Ramos (cell line): ENCODE measurements around the gene ZNF831.

ENCODE experiments used
- in situ Hi-C: fragments of 300-500 bp; cut with MboI; formaldehyde crosslinking; loops from one replicate; pipeline ENCODE4 v1.14.3; 2022; ENCODE audit warnings: low sequenced_read_pairs; ENCODE audit not compliant: unreplicated experiment

The ZNF831 gene

DNA sequence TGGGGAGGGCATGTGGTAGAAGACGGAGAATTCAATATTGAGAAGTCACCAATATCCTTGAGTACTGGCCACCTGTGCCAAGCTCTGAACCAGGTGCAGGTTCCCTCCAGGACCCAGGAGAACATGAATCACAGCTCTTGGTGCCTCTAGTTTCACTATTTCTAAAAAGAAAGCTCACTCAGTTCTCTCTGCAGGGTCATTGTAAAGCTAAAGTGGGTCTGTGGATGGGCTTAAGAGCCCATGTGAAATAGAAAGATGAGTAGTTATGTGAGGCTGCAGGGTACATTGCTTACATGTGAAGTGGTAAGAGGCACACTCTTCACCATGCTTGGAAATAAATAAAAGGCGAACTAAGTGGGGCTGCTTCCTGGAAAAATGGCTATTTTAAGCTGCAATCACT, 43.6 kb downstream of the ZNF831 start:
- in situ Hi-C loops: loop anchor here (5.0 kb wide), 2 partner anchors 120 to 340 kb away; no protein-coding TSS in a partner anchor

DNA sequence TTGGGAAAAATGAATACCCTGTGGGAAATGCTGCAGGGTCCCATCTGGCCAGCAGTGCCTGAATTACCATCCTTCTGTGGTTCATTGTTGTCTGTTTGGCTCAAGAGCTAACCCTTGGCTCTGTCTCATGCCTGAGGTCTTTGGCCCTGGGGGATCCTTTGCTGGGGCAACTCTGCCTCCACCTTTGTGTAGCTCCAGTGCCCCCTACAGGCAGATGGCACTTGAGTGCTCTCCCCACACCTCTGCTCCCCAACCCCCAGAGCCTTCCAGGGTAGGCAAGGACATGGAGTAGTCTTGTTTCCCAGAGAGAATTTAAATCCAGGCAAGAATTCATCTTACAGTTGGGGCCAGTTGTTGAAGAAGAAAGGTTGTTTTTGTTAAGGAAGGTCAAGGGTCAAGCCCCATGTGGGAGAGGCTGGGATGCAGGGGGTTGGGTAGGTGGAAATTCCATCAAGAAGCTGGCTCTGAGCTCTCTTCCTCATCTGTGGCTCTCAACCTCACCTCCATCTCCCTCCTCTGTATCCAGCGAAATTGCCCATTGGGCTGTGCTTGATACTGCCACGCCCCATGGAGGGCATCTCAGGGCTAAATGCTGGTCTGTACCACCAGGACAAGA, 44.2 kb downstream of the ZNF831 start:
- in situ Hi-C loops: loop anchor here (5.0 kb wide), 2 partner anchors 121 to 341 kb away; no protein-coding TSS in a partner anchor

DNA sequence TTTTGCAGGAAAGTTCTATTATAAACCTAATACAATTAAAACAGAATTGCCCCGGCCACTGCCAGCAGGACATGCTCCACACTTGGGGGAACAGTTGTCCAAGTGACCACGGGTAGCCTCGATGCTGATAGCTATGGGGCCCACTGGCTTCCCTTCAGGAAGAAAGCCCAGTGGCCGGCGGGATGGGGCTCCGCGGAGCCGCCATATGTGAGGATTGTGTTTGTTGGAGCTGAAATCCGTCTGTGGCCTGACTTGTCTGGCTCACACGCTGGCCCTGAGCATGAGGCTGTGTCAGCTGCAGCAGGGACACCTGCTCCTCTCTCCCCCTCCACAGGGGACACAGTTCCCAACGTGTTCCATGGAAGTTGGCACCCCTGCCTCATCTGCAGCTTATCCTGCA, 46.6 kb downstream of the ZNF831 start:
- in situ Hi-C loops: no loop called here

DNA sequence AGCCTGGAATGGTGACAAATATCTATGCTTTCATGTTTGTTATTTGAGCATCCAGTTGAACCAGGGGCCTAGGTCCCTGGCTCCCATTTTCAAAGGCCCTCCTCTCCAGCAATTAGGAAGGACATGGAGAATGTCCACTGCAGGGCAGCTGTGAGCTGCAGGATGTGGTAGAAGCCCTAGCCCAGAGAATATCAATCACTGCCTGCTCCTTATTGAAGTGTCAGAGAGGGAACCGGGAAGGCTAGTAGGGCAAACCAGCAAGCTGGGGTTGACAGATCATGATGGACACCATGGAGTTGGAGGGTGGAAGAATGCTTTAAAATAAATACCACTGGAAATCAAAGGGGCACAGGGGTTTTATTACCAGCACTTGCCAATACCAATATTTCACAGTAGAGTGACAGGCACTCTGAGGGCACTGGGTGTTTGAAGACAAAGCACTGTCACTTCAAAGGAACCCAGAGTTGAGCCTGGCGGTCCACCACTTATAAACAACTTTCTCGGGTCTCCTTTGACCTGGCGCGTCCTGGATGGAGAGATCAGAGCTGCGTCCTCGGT, 47.7 kb downstream of the ZNF831 start:
- in situ Hi-C loops: no loop called here

DNA sequence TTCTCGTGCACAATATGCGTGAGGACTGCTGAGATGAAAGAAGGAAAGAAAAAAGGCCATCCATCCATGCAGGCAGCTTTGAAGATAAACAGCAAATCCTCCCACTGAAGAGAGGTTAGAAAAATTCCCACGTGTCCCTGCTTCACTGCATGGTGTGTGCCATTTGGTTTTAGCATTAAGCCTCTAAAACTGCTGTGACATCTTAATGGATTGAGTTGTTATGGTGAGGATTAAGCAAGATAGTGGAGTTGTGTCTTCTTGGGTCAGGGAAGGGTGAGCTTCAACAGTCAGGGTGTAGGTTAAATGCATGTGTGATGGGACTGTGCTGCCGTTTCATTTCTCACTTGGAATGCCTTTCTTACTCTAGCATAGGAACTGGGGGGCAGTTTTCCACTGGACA, 50.5 kb downstream of the ZNF831 start:
- in situ Hi-C loops: no loop called here

DNA sequence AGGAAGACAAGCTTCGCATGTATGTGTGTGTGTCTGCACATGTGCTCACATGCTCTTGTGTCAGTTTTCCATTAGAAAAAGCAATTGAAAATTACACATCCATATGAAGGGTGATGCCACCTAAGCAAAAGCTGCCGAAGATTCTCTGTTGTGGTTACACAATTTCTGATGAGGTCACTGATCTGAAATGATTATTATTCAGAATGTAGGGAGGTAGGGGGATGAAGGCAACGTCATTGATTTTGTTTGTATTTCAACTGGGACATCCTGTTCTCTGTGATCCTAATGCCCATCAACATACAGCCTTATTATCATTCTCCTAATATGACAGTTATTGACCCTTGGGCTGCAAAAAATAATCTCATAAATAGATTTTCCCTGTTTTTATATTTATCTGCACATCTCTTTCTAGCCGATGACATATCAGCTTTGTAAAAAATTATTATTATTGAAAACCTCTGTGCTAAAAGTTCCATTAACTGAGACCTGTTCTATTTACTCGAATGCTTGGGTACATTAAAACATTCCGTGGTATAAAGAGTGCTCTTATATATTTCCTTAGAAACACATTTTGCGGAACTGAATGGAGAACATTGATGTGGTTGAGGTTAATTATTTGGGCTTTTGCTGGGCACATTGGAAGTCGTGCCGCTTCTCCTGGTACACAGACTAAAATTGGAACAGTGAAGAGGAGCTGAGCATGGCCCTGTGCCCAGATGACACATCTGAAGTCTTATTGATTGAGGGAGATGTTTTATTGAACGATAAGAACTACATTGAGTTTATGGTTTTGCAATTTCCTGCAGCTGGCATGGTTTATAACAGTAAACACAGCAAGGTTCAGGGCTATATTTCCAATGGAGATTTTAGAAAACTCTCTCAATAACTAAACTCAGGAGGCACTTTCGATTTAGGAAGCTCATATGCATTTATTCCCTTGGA, 51.3 kb downstream of the ZNF831 start:
- in situ Hi-C loops: no loop called here

DNA sequence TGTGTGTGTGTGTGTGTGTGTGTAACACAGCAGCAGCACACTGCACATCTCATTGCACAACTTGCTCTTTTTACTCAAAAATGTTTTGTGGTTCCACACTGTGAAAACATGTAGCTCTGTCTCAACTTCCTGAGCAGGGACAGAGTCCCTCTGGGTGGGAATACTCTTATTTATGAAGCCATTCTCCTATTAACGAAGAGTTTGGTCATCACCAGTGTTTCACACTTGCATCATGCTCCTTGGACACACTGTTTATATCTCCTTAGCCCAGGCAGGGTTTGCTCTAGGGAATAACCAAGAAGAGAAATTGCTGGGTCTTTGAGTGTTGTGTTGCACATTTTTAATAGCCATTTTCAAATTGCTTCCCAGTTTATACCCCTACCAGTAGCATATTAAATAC, 53.6 kb downstream of the ZNF831 start:
- in situ Hi-C loops: no loop called here

DNA sequence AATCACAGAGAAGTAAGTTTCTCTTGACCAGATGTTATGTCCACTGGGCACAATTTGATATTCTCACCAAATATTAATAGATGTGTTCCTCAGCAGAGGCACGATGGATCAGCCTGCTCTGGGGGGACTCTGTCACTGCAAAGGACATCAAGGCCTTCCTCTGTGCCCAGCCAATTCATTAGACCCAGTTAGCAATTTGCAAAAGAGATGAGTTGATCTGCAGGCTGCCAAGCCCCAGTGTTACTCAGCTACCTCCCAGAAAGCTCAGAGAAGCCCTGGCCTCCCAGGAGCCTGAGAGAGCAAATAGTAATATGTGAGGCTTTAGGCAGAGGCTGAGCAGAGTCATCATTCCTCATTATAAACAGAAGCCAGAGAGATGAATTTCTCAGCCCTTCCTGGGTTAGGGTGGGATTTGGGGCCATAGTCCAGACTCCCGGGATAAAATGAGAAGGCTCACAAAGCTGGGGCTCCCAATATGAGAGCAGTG, 54.2 kb downstream of the ZNF831 start:
- in situ Hi-C loops: no loop called here

DNA sequence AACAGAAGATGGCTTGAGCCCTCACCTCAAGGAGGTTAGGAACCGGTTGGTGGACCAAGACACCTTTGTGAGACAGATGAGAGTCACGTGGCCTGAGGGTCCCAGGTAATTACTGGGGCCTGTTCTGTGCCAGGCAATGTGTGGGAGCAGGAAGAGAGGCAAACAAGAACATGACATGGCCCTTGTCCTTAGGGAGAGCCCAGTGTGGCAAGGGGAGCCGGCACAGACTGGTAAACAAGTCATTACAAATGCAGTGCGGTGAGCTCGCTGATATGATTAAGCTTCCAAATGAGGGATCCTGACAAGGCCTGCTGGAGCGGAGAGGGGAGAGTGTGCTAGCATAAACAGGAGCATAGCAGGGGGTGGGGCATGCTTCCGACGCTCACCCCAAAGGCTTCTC, 55.6 kb downstream of the ZNF831 start:
- in situ Hi-C loops: no loop called here

DNA sequence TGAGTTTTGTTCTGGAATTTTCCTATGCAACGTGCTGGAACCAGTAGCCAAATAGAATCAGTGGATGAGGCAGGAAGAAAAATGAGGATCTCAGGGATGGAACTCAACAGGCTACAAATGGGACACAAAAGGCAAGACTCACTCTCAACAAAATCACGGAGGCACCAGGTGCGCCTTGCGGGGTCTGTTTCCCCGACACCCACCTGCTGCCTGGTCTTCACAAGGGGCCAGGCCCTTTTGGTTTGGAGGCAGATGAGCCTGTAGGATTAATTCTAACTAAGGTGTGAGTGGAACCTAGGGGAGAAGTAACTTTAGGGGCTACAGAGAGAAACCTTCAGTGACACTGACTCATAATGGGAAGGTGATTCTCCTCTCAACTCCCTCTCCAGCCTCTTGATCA, 56.5 kb downstream of the ZNF831 start:
- in situ Hi-C loops: no loop called here

DNA sequence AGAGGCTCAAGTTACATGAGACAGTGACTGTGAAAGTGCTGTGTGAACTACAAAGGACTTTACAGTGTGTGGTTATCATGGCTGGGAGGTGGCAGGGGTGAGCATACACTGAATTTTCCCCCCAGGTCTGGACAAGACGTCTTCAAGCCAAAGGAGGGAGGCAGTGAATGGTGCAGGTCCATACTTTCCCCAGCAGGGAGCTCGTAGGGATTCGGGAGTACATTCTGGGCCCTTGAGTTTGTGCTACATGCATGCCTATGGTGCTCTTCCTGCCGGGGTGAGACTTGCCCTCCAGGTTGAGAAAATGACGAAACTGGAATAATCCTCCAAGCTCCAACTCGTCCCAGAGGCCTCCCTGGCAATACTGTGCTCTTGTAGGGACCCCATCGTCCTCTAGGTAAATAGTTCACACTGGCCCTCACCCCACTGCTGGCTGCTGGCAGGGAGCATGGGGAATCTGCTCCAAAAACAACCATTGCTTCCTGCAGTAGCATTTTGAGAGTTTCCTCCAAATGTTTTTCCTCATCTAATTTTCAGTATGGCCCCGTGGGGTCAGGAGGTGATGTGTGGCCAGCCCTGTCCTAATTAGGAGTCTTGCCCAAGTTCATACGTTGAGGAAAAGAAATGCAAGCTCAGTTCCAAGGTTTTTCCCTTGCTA, 57.6 kb downstream of the ZNF831 start:
- in situ Hi-C loops: no loop called here

DNA sequence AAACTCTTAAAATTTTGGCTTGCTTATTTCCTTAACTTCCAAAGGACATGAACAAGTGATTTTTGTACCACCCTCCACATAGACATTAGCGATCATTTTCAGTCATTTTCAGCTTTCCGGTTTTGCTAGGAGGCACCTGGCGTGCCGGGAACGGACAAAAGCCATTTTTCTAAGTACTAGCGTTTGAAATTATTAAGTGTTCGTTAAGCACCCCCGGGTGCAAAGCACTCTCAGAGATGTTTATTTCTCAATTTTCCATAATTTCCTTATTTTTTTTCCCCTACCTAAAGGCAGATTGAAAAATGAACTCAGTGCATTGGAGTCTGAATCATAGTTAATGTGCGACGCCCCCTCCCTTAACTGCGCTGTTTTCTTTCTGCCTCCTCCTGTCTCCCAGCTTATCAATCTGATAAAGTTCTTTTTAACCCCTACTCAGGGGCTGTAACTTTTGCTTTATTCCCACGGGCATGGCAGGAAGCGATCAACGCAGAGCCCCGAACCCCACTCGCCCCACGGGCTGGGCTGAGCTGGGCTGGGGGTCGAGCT, 58.2 kb downstream of the ZNF831 start:
- in situ Hi-C loops: no loop called here

DNA sequence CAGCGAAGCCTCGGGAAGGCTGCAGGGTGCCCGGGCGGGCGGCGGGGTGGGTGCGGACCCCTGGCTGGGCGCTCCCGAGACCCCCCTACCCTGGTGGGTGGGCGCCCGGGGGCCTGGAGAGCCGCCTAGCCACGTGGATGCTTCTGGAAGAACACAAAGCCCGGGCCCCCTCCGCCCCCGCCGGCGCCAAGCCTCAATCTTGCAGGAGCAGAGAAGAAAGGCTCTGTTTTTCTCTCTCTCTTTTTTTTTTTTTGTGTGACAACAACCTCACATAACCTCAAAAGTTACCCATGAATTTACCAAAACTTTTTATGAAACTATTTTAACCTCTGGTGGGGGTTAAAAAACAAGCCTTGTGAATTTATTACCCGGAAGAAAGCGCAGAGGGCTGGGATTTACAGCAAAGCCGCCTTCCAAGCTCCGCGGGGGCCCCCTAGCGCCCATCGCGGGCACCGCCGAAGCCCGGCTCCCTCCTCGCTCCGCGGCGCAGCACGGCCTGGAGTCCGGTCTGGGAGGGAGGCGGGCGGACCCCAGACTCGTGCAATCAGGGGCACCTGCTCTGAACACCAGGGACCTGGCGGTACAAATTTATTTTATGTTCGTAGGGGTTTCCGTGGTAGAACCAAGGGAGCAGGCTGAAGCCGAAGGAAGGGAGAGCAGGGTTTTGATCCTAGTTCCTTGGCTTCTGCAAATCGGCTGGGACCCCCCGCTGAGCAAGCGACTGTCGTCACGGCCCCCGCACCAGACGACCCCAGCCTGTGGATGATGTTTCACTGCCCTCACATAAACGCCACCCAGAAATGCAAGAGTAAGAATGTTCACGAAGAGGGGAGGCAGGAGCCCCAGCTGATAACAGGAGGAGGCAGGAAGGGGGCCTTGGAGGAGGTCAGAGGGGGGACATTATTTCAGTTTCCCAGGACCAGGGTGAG, 58.9 kb downstream of the ZNF831 start:
- in situ Hi-C loops: no loop called here

DNA sequence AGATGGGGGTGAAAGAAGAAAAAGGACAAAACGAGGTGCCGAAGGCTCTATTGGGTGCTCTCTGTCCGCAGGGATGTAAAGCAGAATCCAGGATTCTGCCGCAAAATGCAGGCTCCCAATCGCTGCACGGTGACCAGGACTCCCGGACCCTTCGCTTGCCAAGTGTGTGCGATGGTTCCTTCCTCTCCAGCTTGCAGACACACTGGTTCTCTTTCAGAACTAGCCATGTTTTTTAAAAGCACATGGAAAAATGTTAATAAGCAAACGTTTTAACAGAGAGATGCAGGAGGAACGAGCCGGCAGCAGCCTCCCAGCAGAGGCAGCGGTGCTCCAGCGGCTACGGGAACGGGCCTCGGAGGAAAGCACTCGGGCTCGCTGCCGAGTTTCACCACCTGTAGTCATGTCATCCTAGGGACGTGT, 59.6 kb downstream of the ZNF831 start:
- in situ Hi-C loops: no loop called here

DNA sequence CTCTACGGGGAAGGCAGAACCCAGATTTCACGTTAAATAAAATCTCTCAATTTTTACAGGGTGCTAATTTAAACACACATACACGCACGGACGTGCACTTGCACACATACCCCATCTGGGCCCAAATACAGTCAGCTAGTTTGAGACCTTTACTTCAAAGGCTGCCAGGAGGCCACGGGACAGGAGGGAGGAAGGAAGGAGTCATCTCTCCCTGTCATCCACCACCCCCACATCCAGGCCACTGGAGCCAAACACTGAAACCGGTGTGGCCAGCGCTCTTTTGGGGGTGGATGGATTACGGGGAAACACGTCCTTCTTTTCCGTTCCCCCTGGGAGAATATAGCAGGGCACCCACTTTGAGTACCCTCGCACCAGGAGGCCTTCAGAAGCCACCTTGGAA, 60.1 kb downstream of the ZNF831 start:
- in situ Hi-C loops: no loop called here

DNA sequence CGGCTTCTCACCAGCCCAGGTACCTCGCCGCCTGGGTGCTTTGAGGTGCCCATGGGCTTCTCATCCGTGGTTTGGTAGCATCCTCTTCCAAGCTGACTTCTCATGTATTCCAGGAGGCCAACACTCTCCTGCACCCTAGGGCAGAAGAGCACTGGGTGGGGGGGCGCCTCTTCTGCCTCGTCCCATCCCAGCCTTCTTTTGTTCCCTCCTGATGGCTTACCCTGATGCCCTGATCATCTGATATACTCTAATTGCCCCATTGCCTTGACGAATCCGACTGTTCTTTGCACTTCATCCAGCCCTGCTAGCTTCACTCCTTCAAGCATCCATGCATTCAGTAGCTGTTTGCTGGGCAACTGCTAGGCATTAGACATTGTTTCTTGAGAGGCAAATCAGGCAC, 60.6 kb downstream of the ZNF831 start:
- in situ Hi-C loops: no loop called here

DNA sequence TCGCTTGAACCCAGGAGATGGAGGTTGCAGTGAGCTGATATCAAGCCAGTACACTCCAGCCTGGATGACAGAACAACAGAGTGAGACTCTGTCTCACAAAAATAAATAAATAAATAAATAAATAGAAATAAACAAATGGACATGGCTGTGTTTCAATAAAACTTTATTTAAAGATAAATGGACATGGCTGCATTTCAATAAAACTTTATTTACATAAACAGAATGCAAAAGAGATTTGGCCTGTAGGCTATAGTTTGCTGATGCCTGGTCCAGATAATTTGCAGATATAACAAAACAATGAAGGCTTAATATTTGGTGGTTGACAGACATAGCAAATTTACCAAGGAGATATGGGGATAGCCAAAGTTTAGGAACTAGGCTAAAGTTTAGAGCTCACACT, 66.8 kb downstream of the ZNF831 start:
- in situ Hi-C loops: no loop called here

DNA sequence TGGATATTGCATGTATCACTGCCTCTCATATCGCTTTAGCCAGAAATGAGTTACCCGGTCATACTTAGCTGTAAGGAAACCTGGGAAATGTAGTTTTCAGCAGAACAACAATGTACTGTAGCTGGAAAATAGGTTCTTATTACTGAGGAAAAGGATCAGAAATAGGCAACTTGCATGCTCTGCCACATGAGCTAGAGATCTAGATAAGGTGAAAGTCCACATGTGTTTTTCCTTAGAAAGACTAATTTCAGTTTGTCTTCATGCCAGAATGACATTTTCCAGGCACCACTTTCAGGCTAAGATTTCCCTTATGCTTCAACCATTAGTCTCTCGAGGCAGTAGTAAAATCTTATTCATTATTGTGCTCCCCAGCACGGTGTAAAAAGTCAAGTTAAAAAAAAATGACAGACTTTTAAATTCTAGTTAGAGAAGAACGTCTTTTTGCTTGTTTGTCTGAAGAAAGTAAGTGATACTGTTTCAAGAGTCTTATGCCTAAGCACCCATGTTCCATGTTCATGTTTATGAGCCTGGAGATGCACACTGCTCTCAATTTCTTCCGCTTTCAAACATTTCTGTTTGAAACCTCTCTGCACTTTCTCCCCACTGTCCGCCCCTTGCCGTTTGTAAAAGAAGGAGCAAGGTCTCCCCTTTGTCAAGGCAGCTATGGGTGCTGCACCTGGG, 67.6 kb downstream of the ZNF831 start:
- in situ Hi-C loops: no loop called here

DNA sequence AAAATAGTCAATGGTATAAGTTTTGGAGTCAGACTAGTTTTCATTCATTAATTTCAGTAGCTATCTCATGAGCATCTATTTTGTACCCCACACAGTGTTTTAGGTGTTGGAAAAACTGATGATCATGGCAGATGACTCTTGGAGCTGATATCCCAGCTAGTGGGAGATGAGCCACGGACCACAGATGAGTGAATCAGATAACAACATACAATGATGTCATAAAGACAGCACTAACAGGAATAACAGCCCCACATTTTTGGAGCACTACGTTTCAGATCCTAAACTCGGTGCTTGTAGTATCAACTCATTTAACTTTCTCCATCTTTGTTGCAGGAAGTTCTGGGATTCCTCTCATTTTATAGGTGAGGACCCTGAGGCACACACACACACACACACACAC, 69.0 kb downstream of the ZNF831 start:
- in situ Hi-C loops: no loop called here
